Measurements from ENCODE around the gene YIPF2.
"Not testable (repeated sequence)": the region's sequence is repeated elsewhere in the genome, so short reads cannot be mapped to it uniquely, and the experiment has no call there.

The YIPF2 gene

GRCh38 chr19:10908380-10908960 is 20.0 kb downstream of the YIPF2 start:
- no peak for DNase-seq

GRCh38 chr19:10907925-10908324 is 20.5 kb downstream of the YIPF2 start:
- DNase-seq: no peak

GRCh38 chr19:10899151-10899653 is 29.2 kb downstream of the YIPF2 start:
- no peak for DNase-seq

GRCh38 chr19:10898633-10899032 is 29.8 kb downstream of the YIPF2 start:
- DNase-seq: no peak

GRCh38 chr19:10896851-10897526 is 31.4 kb downstream of the YIPF2 start:
- DNase-seq: no peak

- no peak for DNase-seq
These were observed 32.5 kb downstream of the YIPF2 start for GRCh38 chr19:10895920-10896319.

GRCh38 chr19:10895363-10895762 is 33.1 kb downstream of the YIPF2 start:
- DNase-seq: no peak

- no peak for DNase-seq
These were observed 33.6 kb downstream of the YIPF2 start for GRCh38 chr19:10894911-10895213.

GRCh38 chr19:10892256-10892655 is 36.2 kb downstream of the YIPF2 start:
- DNase-seq: peak; percentile 24

GRCh38 chr19:10891405-10892086 is 36.9 kb downstream of the YIPF2 start:
- DNase-seq: peak; percentile 30

GRCh38 chr19:10889880-10890279 is 38.6 kb downstream of the YIPF2 start:
- no peak for DNase-seq

- peak; percentile 85 for DNase-seq
These were observed 40.0 kb downstream of the YIPF2 start for GRCh38 chr19:10888421-10888866.

- no peak for DNase-seq
These were observed 40.6 kb downstream of the YIPF2 start for GRCh38 chr19:10887616-10888367.

- peak; percentile 56 for DNase-seq
These were observed 43.0 kb downstream of the YIPF2 start for GRCh38 chr19:10885201-10886169.

GRCh38 chr19:10884274-10884673 is 44.2 kb downstream of the YIPF2 start:
- no peak for DNase-seq

- DNase-seq: no peak
These were observed 46.4 kb downstream of the YIPF2 start for GRCh38 chr19:10882108-10882457.

- peak; percentile 37 for DNase-seq
These were observed 46.9 kb downstream of the YIPF2 start for GRCh38 chr19:10881403-10882107.

- DNase-seq: no peak
These were observed 50.2 kb downstream of the YIPF2 start for GRCh38 chr19:10878253-10878652.

GRCh38 chr19:10877608-10878007 is 50.8 kb downstream of the YIPF2 start:
- not testable (repeated sequence) for DNase-seq

- DNase-seq: no peak
These were observed 51.8 kb downstream of the YIPF2 start for GRCh38 chr19:10876459-10877240.

GRCh38 chr19:10874024-10874423 is 54.4 kb downstream of the YIPF2 start:
- no peak for DNase-seq

Data from eye (tissue), 1 donor.